Muscle of arm (tissue), 14 donors: Measurements from ENCODE around the gene SLC1A3. TPM values are rescaled to one million over a fixed set of nuclear protein-coding genes. Genes with fewer than 3 reads are reported as not detected.
A peak's percentile ranks its signal among the peaks of the same experiment; 100 is the strongest.
"Not testable (repeated sequence)": the region's sequence is repeated elsewhere in the genome, so short reads cannot be mapped to it uniquely, and the experiment has no call there.

Experiments
- DNase-seq: peaks from one replicate; pipeline ENCODE4 v3.0.0-alpha.2; 2013
- long read RNA-seq, 11 donors: transcript quantifications; one replicate each; lab custom pipeline, GENCODE V29; 2026
- polyA plus RNA-seq, 12 donors: library from polyadenylated mRNA; unstranded; fragments of 120-200 nt; gene quantifications; one replicate each; pipeline ENCODE4 v1.2.1, GENCODE V29; 2013; ENCODE audit not compliant: insufficient read length in 12 of 12

SLC1A3 gene
- polyA plus RNA-seq, result 10 to 100 TPM in 11 of 12 donors, not detected in 1; 14.3 to 41.1 (median 21.6) TPM
- long read RNA-seq, donor 1, partial matches to known transcripts, result 0 of 2 reads
- long read RNA-seq, donor 1, other reads (novel, unspliced or antisense), result 0 of 2 reads
- long read RNA-seq, donor 2, full-length matches to known transcripts, result 2 of 12 reads
- long read RNA-seq, donor 2, partial matches to known transcripts, result 10 of 12 reads
- long read RNA-seq, donor 2, other reads (novel, unspliced or antisense), result 0 of 12 reads
- long read RNA-seq, donor 3, full-length matches to known transcripts, result 1 of 1 reads
- long read RNA-seq, donor 3, partial matches to known transcripts, result 0 of 1 reads
- long read RNA-seq, donor 3, other reads (novel, unspliced or antisense), result 0 of 1 reads
- long read RNA-seq, donor 4, result 0 reads
- long read RNA-seq, donor 5, full-length matches to known transcripts, result 4 of 9 reads
- long read RNA-seq, donor 5, partial matches to known transcripts, result 5 of 9 reads
- long read RNA-seq, donor 5, other reads (novel, unspliced or antisense), result 0 of 9 reads
- long read RNA-seq, donor 6, full-length matches to known transcripts, result 1 of 1 reads
- long read RNA-seq, donor 6, partial matches to known transcripts, result 0 of 1 reads
- long read RNA-seq, donor 6, other reads (novel, unspliced or antisense), result 0 of 1 reads
- long read RNA-seq, donor 7, partial matches to known transcripts, result 0 of 2 reads
- long read RNA-seq, donor 7, other reads (novel, unspliced or antisense), result 0 of 2 reads
- long read RNA-seq, donor 8, full-length matches to known transcripts, result 4 of 13 reads
- long read RNA-seq, donor 8, partial matches to known transcripts, result 9 of 13 reads
- long read RNA-seq, donor 8, other reads (novel, unspliced or antisense), result 0 of 13 reads
- long read RNA-seq, donor 9, full-length matches to known transcripts, result 2 of 2 reads
- long read RNA-seq, donor 9, partial matches to known transcripts, result 0 of 2 reads
- long read RNA-seq, donor 9, other reads (novel, unspliced or antisense), result 0 of 2 reads
- long read RNA-seq, donor 10, full-length matches to known transcripts, result 3 of 9 reads
- long read RNA-seq, donor 10, partial matches to known transcripts, result 6 of 9 reads
- long read RNA-seq, donor 10, other reads (novel, unspliced or antisense), result 0 of 9 reads
- long read RNA-seq, donor 11, full-length matches to known transcripts, result 3 of 10 reads
- long read RNA-seq, donor 11, partial matches to known transcripts, result 7 of 10 reads
- long read RNA-seq, donor 11, other reads (novel, unspliced or antisense), result 0 of 10 reads

DNA sequence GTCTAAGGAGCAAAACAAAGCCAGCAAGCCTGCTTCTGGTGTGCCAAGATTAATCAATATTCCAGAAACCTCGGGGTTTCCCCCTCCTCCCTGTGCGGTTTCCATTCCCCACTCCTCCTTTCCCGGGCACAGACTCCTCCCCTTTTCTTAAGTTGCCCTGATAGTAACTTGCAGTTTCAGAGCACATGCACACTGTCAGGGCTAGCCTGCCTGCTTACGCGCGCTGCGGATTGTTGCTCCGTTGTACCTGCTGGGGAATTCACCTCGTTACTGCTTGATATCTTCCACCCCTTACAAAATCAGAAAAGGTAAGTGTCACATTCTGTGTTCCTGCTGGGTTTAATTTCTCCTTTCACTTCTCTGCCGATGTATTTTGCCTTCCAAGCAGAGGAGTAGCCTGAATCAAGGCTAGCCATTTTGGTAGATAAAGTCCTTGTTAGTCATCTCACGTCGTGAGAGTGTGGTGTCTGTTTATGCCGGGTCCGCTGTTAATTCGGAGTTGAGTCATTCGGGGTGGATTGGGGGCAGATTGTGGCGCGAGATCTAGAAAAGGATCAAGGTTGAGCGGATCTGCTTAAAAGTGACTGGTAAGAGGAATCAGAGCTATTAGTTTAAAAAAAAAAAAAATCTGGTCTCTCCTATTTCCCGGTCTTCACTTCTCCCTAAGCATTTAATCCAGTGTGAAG lies at the start of gene SLC1A3:
SLC1A3 (plus strand) TSS at position 179 of the 686 bp plus-strand sequence. CDS start 1,818 bp downstream, outside the sequence.
- peak; percentile 79 for DNase-seq

DNA sequence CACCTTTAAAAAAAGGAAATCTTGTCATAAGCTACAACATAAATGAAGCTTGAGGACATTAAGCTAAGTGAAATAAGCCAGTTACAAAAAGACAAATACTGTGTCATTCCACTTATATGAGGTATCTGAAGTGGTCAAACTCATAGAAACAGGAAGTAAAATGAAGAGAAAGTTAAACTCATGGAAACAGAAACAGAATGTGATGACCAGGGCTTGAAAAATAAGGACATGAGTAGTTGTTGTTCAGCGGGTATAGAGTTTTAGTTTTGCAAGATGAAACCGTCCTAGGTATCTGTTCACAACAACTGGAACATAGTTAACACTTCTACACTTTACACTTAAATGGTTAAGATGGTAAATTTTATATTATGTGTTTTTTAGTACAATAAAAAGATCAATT lies 47.8 kb upstream of the SLC1A3 start:
- DNase-seq, result no peak

DNA sequence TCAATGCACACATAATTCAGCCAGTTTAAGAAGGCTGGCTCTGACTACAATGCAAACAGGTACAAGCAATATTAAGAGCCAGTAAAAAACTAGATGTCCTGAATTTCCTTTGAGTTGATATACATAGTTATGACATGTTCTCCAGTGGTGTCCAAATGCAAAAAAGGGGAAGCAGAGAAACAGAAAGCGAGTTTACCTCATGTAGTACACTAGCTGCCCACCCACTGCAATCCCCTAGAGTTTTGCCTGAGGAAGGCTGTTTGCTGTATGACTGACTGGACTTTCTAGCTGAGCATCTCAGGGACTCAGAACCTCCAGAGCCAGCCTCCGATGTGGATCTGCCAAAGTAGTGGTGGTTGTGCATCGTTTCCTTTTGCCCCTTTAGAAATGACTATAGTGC lies 44.8 kb upstream of the SLC1A3 start:
- DNase-seq, result no peak

DNA sequence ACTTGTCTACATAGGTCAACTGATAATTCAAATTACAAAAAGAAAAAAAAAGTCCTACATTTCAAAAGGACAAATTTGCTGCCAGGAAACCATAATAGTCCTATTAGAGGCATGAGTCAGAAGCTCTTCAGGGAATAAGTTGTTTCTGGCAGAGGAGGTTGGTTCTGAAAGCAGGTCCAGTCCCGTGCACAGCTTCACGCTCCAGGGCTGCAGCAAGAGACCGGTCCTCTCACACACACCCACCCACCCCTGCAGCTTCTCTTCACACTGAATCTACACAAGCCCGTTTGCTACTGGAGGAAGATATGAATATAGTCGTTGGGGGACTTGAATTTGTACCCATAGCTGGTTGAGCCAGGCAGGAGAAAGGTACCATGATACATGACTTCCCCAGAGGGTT lies 36.9 kb upstream of the SLC1A3 start:
- DNase-seq, result peak; percentile 13

DNA sequence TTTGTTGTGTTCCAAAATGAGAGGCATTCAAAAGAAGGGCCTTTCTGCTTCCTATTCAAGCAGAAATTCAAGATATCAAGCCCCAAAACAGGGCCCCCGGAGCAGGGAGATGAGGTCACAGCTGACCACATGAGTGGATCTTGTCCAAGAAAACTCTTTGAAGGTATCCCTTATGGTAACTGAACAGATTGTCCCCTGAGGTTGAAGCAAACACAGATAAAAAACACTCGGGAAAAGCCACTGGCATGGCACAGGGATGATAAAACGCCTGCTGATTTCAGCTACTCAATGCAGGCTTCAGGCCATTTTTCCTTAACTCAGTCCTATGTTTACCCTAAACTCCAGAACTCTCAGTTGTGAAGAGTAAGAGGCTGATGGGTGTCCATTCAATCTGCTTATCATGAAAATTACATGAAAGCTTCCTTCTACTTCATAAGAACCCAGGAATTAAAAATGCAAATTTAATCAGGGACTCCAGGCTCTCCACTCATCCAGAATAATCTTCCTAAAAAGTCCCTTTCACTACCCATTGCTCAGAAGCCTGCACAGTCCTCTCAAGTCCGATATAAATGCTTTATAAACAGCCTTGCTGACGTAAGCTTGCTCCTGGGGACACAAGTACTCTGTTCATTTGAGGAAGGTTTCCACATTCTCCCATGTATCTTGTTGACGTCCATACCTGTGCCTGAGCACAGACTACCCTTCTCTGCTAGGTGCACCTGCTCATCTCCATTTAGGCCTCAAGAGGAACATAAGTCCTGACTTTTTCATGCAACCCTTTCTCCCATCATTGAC lies 35.9 kb upstream of the SLC1A3 start:
- DNase-seq, result peak; percentile 48

DNA sequence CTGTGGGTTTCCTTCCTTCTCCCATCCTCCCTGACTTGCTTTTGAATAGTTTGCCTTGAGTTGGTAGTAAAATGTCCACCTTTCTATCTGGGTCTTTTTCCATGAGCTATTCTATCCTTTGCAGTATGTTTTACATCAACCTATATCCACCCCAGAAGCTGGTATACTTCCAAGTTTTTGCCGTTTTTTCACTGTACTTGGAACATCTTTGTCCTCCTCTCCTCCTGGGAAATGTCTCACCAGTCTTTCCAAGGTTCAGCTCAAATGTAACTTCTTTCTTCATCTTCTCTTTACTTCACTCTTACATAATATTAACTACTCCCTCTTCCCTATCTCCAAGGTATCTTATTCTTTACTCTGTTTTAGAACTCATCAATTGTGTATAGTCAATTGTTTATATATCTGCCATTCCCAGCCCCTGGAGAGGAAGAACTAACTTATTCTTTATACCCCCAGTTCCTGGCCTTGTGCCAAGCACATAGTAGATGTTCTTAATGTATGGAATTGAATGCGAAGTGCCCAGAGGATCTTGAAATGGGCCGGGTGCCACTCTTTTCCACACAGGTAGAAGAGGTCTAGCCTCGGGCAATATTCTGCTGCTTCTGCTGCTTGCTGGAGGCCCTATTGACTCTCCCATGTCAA lies 34.9 kb upstream of the SLC1A3 start:
- DNase-seq, result peak; percentile 11

DNA sequence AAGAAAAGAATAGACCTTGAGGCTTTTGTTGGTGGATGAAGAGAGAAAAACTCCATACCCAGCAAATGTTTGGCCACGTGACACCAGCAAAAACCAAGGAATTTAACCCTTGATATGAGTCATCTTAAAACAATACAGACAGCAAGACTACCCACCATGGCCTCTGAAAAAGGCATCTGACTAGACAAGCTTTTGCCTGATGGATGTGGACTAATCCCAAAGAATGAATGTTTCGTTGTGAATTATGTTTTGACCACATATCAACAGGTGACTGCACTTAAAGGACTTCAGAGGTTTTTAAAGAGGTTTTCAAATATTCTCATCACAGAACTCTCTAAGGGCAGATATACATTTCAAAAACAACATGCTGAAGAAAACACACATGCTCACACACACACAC lies 33.0 kb upstream of the SLC1A3 start:
- no peak for DNase-seq

DNA sequence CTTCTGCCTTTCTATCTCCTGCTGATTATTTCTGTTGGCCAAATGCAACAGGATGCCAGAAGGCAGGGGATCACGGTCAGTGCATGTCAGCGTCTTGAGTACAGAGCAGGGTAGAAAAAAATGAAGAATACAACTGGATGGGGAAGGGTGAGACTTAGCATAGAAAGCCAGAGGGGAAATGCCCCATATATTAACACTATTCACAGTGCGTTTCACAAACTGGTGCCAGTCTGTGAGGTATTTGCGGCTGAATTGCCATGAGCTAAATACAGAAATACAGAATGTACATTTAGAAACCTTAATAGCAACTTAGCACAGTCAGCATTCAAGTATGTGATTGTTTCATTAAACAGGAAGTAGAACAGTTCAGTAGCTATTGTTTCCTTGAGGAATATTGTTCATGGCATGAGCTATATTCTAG lies 31.0 kb upstream of the SLC1A3 start:
- no peak for DNase-seq

DNA sequence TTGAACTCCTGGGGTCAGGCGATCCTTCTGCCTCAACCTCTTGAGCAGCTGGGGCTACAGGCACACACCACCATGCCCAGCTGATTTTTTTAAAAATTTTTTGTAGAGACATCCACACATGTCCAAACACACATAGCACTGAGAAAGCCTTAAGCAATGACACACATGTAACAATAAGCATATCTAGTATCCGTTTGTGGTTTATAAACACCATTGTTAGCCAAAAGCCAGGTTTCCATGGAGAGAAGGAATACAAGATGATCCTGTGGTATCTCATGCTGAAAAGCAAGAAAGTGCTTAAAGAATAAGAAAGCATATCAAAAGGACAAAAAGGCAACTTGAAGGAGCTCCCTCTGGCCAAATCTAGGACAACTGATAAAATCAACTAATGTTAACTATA lies 29.7 kb upstream of the SLC1A3 start:
- no peak for DNase-seq

DNA sequence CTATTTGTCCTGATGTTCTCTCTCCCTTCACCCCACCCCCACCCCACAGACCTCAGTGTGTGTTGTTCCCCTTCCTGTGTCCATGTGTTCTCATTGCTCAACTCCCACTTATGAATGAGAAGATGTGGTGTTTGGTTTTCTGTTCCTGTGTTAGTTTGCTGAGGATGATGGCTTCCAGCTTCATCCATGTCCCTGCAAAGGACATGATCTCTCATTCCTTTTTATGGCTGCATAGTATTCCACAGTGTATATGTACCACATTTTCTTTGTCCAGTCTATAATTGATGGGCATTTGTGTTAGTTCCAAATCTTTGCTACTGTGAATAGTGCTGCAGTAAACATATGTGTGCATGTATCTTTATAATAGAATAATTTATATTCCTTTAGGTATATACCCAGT lies 26.5 kb upstream of the SLC1A3 start:
- DNase-seq, result not testable (repeated sequence)

DNA sequence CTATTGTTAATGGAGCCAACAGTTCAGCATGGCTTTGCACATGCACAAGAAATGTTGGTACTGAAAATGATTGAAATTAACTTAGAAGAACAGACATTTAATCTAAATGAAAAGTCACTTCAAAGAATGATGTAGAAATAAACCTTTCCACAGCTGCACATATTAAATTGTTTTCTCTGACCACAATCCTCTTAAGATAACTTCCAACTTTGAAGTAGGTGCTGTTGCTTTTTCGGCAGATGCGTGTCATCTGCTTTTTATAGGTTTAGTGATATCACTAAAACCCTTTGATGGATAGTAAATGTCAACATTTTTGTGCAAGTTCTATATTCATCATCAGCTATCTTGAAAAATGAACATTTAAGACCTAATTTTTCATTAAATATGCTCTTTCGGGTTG lies 25.3 kb upstream of the SLC1A3 start:
- DNase-seq, result no peak

DNA sequence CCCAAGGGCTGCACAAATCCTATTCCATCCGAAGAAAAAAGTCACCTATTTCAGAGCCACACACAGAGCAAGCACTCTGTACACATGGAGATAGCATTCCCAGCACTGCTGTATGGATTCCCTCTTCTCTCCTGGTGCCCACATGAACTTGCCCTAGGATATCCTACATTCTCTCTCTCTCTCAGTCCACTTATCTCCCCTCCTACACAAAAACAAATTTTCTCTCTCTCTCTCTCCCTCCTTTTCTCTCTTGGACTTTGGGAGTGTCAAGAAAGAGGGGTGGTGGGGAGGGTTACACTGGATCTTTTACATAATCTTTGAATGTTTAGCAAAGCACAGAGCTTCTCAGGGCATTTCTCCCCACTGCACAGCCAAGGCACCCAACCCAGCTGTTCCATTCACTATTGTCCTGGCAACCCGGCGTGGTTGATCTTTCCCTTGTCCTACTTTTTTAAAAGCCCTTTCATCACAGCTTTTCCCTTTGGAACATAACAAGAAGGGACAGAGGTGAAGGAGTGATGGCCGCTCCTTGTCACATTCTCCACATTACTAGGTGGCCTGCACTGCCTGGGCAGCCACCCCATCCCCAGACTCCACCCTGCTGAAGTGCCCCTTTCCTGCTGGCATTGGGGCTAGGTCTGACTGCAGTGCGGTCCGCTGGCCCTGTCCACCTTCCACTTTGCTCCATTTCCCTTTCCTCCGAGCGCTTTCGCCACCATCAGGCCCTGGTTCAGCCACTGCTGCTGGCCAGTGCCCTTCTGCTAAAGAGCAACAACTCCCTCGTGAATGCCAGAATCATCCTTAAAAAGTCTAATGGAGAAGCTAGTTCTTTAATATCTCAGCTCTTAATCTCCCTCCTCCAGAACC lies 22.2 kb upstream of the SLC1A3 start:
- DNase-seq, result no peak

DNA sequence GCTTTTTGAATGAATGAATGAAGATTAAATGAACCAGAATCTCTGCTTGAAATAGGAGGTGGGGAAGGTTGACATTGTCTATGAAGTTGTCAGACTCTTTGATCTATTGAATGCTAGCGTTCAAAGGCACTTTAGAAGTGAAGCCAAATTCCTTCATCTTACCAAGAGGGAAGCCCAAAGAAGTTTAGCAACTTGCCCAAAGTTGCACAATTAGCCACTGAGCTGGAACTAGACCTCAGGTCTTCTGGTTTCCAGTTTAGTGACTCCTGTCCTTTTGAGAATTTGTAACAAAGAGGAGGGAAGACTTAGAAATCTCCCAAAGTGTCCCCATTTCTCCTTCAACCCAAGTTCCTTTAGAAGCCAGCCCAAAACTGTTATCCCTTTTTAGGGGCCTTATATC lies 20.7 kb upstream of the SLC1A3 start:
- no peak for DNase-seq

DNA sequence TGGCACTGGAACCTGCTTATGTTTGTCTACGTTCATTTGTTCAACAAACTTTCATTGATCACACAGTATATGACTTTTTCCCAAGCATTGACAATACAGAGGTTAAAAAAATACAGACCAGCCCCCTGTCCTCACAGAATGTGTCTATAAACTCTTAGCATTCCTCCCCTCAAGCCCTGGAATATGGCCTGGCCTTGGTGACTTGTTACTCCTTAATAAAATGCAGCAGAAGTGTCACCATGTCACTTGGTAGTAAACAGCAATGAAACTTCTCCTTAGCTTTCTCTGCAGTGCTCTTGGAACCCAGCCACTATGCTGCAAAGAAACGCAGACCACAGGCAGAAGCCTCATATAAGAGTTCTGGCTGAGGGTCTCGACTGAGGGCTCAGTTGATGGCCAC lies 19.1 kb upstream of the SLC1A3 start:
- DNase-seq, result no peak

DNA sequence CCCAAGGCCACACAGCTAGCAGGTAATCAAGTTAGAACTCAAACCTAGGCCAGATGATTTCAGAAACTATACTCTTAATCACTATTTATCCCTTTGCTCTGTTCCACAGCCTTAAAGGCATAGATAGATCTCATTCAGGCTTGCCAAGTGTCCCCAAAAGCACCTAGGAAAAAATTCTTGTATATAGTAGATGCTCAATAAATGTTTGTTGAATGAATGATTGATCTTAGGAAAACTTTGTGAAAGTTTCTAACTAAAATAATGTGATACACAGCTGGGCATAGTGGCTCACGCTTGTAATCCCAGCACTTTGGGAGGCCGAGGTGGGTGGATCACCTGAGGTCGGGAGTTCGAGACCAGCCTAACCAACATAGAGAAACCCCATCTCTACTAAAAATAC lies 16.7 kb upstream of the SLC1A3 start:
- not testable (repeated sequence) for DNase-seq

DNA sequence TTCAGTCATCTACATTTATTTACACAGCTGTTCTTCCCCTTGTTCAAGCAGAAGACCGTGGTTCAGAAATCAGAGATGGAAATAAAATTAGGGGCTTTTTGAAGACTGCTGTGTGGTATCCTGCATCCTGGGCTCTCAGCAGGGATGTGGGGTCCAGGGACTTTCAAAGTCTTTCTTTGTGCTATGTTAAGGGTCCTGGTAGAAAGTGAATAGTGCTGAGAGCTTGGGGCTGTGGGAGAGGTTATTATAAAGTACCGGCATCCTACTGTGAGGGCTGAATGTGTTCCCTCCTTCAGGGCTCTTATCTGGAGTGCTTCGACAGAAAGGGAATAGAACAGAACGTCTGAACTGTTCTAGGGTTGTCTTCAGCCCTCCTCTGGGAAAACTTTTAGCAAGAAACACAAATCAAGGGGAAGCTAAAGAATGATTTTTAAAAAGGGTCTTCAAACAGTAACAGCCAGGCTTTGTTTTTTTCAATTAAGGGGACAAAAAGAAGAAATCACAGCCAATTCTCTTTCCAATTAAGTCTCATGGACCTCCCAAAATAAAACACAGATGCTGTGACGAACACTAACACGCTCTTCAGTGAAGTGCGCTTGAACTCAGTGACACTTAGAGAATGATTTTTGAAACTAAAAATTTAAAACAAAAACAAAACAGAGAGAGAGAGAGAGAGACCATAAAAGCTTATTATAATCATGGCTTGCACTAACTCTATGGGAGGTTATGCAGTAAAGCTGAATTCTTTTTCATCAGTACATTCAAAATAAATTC lies 15.7 kb upstream of the SLC1A3 start:
- DNase-seq, result no peak

DNA sequence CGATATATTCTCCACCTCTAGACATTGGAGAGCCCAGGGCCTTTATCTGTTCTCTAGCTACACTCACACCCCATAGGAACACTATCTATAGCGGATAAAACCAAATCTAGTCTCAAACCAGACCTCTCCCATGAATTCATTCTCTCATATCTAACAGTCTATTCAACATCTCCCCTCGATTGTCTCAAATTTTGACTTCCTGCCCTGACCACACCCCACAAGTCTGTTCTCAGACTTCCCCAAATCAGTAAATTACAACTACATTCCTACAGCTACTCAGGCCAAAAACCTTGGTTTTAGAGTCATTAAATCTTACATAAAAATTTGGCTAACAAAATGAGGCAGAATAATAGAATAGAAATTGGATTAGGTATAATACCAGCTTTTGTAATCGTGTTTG lies 12.5 kb upstream of the SLC1A3 start:
- DNase-seq, result no peak

DNA sequence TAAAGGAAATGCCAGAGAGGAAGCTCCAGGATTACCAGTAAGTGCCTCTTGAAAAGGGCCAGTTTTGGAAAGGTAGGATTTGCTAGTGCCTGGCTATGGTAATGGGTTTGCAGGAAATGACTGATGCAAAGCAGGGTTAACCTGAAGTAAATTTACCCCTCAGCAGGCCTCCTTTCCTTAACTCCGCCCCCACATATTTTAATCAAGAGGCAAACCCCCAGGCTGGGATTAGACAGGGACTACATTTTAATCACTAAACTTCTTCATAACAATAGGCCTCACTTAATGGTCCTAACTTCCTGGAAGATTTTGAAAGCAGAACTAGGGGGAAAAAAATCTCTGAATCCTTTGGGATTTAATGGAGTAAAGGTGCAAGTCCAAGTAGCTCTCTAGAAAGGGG lies 10.2 kb upstream of the SLC1A3 start:
- DNase-seq, result no peak
